Islet precursor cell (in vitro differentiated cells): Measurements from ENCODE around the gene MYCN.

ENCODE experiments used
- DNase-seq: peaks from one replicate; pipeline ENCODE4 v3.0.0-alpha.2; 2018

The MYCN gene

DNA sequence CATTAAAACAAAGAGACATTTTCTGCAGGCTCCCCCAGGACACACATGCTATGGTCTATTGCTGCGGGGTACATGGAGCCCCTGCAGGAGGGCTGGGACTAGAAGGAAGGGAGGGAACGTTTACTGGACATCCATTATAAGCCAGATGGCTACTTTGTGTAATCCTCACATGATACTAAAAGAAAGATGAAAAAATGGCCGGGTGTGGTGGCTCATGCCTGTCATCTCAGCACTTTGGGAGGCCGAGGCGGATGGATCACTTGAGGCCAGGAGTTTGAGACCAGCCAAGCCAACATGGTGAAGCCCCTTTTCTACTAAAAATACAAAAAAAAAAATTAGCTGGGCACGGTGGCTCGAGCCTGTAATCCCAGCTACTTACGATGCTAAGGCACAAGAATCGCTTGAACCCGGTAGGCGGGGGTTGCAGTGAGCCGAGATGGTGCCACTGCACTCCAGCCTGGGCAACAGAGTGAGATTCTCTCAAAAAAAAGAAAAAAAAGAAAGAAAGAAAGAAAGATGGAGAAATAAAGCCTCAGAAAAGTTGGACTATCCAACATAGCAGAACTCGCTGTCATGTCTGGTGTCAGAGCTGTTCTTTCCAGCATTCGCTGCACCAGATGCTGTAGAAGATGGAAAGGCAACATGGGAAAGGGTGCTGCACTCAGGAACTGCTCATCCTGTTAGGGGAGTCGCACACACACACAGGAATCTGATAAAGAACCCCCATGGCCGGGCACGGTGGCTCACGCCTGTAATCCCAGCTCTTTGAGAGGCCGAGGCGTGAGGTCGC, 7.8 kb upstream of the MYCN start:
- no peak for DNase-seq

DNA sequence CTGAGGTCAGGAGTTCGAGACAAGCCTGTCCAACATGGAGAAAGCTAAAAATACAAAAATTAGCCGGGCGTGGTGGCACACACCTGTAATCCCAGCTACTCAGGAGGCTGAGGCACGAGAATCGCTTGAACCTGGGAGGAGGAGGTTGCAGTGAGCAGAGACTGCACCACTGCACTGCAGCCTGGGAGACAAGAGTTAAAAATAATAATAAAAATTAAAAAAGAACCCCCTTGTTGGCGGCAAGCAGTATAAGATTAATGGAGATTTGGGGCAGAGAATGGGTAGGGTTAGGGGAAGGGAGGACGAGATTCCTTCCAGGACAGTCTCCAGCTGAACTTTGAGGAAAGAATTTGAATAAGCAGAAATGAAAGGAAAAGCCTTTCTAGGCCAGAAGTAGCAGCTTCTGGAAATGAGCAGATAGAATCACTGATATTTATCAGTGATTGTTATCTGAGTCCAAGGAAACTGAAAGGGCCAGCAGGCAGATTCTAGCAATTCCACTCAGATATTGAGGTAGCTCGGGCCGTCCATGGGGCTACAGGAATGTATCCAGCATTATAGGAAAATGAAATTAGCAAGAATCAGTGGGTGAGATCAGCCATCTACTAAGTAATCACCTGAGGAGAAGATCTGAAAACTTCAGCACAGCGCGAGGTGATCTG, 7.0 kb upstream of the MYCN start:
- DNase-seq, result no peak

DNA sequence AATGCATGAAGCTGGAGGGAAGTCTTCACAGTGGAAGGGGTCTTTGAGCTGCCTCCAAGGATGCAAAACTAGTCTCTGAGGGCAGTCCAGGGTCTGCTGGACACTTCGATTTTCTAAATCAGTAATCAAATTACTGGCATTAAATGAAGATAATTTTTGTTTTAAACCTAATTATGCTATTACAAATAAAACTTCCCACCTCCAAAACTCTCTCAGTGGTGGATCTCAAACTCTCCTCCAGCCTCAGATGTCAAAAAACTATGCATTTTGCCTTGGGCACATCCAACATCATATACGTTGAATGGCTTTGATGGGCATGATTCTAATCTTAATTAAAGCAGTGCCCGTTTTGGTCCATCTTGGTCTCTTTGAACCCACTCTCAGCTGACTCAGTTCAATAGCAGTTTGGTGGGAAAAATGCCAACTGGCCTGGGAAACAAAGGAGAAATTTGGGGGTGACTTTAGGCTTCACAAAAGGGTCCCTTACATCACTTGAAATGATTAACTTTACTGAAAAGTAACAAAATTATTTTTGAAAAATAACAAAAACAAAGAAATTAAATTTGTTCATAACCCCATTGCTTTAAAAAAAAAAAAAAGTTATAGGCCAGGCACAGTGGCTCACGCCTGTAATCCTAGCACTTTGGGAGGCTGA, 5.9 kb upstream of the MYCN start:
- DNase-seq, result no peak

DNA sequence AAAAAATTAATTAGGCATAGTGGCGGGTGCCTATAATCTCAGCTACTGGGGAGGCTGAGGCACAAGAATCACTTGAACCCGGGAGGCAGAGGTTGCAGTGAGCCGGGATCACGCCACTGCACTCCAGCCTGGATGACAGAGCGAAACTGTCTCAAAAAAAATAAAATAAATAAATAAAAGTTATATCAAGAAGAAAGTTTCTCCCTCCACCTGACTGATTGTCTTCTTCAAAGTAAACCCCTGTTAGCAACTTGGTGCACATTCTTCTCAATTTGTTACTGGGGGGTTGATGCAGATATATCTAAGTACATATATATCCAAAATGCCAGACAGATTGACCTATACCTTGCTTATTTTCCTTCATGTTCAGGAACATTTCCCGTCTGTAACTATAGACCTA, 5.2 kb upstream of the MYCN start:
- DNase-seq, result no peak

DNA sequence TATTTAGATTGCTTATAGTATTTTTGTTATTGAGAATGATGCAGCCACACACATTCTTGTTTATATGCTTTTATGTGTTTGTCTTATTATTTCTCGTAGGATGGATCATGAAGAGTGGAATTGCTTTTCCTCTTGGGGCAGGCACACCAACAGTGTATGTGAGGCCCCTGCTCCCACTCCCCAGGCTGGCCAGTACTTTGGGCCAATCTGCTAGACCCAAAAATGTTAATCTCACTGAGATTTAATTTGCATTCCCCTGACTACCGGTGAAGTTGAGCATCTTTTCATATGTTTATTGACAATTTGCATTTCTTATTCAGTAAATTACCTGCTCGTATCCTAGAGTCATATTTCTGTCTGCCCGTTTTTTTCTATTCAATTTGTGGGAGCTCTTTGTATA, 4.7 kb upstream of the MYCN start:
- DNase-seq, result no peak

DNA sequence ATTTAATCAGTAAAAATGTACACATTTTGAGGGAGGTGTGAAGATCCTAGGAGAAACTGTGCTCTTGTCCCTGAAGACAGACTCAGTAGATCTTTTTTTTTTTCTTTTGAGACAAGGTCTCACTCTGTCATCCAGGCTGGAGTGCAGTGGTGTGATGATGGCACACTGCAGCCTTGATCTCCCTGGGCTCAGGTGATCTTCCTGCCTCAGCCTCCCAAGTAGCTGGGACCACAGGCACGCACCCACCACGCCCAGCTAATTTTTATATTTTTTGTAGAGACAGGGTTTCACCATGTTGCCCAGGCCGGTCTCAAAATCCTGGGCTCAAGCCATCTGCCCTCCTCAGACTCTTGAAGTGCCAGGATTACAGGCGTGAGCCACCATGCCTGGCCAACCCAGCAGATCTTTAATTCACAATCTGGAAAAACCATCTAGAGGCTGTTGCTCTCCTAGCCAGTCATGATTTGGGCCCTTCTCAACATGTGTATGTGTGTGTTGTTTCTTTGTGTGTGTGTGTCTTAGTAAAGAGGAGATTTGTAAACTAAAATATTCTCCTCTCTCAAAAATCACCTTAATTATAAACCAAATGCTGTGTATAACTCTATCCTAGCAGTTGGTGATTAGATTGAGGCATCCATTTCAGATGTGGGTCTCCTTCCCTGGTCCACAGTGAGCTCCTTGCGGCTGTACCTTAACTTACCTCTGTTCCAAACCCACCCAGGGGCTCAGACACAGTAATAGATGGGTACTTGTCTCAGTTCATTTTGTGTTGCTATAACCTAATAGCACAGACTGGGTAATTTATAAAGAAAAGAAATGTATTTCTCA, 3.9 kb upstream of the MYCN start:
- no peak for DNase-seq

DNA sequence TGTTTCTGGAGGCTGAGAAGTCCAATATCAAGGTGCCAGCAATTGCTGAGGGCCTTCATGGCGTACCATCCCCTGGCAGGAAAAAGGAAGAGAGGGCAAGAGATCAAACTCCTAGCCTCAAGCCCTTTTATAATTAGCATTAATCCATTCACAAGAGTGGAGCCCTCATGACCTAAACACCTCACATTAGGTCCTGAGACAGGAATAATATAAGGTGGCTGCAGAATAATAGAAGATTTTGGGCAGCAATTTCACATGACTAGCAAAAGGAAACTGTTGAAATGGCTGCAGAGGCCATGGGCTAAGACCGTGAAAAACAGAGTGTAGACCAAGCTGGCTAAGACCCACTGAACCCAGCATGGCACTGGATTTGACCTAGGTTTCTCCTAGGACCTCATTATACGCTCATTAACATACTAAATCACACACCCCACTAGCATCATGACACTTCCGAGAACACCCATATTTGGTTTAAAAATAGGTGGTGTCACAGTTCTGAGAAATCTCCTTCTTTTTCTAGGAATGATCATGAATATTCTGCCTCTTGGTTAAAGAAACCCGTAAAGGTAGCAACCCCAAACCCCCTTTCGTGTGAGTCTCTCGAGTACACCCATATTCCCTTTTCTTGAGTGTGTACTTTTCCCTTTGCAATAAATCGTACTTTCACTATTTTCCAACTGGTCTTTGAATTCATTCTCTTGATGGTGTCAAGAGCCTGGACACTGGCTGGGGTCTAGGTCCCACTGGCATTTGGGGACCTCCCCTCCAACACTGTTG, 3.1 kb upstream of the MYCN start:
- no peak for DNase-seq

DNA sequence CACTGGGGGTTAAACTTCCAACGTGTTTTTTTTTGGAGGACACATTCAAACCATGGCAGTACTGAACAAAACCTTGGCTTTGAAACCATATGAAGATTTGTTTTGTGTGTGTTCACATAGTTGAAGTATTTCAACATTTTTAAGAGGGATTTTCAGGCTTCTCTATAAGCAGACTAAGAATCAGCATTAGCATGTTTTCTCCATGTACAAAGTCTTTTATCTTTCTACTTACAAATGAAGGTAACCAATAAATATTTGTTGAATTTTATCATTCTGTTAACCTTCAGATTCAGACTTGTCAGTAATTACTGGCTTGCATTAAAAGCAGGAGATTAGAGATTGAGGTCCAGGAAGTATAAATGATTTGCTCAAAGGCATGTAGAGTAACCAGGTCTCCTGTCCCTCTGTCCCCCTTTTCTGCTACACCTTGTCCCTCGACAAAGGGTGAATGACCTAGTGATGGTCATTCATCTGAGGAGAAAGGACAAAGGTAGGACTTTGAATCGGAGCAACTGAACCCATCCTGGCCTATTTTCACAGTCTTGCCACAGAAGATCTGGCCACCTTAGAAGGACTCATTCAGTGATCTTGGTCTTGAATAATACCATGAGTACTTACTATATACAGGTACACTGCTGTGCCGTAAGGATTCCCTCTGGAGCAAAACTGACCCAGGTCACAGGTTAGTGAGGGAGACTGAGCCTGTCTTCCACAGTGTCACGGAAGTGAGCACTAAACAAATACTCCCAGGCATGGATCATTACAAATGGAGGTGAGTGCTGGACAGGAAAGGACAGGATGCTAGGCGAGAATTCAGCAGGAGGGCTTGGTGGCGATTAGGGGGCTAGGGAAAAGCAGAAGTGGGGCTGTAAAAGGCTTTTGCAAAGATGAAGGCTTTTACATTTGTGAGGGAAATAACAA, 2.2 kb upstream of the MYCN start:
- DNase-seq, result no peak

DNA sequence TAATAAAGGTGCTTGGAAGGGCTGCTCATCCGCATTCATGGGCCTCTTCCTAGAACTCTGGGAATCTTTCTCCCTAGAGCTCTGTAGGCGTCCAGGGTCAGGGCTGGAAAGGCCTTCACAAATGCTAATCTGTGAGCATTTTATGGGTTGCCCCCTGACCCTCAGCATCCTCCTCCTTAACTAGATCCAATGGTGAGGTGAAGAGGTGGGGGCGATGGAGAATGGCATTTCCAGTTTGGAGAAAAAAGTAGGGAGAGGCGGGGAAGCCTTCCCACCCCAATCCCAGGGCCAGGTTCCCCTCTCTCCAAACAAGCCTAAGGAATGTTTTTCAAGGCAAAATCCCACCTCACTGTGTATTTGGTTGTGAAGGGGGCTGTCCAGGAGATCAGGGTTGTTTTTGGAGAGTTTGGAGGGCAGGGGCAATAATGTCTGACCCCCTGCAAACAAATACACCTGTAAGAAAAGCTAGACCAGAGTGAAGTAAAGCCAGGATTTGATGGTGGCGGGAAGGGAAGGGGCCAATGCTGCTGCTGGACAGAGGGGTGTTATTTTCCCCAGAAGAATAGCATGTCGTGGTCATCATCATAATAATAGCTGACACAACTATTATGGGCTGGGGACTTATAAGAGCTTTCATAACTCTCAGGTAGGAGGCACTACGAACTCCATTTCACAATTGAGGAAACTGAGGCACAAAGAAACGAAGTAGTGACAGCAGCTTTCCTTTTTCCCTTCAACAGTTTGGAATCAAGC, 1.4 kb upstream of the MYCN start:
- no peak for DNase-seq

DNA sequence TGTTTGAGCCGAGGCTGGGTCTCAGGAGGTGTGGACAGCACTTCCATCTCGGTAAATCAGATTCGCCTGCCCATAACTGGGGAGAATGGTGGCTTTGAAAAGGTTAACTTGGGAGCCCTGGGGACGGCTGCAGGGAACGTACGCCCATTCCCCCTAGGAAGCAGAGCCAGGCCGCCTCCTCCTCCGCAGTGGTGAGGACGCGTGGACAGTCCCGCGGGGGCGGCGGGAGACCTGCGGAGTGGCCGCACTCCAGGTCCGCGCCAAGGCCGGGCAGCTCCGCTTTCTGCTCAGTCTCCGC, 845 bp upstream of the MYCN start:
- DNase-seq, result no peak

DNA sequence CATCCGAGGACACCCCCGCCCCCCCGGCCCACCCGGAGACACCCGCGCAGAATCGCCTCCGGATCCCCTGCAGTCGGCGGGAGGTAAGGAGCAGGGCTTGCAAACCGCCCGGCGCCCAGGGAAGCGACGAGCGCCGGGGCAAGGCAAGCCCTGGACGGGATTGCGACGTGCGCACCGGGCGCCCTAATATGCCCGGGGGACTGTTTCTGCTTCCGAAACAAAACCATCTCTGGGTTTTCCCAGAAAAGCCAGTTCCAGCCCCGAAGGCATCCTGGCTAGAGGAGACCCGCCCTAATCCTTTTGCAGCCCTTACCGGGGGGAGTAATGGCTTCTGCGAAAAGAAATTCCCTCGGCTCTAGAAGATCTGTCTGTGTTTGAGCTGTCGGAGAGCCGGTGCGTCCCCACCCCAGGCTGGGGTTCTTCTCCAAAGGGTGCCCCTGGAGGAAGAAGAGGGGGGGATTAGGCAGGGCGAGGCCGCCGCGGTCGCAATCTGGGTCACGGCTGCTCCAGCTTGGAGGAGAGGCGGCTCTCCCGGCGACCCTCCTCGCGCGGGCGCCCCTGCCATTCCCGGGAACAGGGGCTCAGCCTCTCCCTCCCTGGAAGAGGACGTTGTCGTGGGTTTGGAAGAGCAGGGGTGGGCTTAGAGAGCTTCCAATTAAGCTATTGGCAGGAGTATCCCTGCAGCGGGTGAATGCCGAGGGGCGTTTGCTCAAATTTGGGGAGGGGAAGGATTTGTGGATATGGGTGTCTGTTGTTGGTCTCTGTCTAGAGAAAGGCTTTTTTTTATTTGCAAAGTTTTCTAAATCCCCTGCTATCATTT, 521 bp downstream of the MYCN start:
- DNase-seq, result no peak

DNA sequence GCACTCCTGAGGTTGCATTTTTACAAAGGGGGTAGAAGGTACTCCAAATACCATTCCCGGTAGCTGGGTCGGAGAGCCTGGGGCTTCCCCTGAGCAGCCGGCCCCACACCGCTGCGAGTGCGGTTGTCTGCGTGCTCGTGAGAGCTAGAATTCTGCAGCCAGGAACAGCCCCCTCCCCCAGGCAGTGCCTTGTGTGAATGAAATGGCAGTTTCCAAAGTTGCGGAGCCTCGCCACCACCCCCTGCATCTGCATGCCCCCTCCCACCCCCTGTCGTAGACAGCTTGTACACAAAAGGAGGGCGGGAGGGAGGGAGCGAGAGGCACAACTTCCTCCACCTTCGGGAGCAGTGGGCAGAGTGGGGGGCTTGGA, 1.1 kb downstream of the MYCN start:
- peak; percentile 92 for DNase-seq

DNA sequence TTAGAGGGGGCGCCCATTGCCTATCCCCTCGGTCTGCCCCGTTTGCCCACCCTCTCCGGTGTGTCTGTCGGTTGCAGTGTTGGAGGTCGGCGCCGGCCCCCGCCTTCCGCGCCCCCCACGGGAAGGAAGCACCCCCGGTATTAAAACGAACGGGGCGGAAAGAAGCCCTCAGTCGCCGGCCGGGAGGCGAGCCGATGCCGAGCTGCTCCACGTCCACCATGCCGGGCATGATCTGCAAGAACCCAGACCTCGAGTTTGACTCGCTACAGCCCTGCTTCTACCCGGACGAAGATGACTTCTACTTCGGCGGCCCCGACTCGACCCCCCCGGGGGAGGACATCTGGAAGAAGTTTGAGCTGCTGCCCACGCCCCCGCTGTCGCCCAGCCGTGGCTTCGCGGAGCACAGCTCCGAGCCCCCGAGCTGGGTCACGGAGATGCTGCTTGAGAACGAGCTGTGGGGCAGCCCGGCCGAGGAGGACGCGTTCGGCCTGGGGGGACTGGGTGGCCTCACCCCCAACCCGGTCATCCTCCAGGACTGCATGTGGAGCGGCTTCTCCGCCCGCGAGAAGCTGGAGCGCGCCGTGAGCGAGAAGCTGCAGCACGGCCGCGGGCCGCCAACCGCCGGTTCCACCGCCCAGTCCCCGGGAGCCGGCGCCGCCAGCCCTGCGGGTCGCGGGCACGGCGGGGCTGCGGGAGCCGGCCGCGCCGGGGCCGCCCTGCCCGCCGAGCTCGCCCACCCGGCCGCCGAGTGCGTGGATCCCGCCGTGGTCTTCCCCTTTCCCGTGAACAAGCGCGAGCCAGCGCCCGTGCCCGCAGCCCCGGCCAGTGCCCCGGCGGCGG, 1.7 kb downstream of the MYCN start:
- DNase-seq, result peak; percentile 77

DNA sequence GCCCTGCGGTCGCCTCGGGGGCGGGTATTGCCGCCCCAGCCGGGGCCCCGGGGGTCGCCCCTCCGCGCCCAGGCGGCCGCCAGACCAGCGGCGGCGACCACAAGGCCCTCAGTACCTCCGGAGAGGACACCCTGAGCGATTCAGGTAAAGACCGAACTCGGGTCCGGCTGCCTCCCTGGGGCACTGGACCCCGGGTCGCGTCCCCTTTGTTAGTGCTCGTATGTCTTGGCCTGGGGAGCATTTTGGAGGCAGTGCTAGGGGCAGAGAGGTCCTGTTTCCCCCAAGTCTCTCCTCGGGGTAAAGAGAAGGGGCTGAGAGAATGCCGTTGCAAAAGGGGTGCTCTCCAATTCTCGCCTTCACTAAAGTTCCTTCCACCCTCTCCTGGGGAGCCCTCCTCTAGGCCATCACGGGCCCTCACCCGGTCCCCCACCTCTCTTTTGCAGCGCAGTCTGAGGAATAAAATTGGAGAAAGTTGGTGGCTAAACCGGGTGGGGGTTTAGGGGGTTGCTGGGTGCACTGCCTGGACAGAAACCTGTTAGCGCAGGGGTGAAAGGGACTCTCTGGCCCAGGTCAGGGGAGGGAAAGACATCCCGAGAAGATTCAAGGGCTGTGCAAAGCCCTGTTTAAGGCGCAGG, 2.5 kb downstream of the MYCN start:
- DNase-seq, result no peak

DNA sequence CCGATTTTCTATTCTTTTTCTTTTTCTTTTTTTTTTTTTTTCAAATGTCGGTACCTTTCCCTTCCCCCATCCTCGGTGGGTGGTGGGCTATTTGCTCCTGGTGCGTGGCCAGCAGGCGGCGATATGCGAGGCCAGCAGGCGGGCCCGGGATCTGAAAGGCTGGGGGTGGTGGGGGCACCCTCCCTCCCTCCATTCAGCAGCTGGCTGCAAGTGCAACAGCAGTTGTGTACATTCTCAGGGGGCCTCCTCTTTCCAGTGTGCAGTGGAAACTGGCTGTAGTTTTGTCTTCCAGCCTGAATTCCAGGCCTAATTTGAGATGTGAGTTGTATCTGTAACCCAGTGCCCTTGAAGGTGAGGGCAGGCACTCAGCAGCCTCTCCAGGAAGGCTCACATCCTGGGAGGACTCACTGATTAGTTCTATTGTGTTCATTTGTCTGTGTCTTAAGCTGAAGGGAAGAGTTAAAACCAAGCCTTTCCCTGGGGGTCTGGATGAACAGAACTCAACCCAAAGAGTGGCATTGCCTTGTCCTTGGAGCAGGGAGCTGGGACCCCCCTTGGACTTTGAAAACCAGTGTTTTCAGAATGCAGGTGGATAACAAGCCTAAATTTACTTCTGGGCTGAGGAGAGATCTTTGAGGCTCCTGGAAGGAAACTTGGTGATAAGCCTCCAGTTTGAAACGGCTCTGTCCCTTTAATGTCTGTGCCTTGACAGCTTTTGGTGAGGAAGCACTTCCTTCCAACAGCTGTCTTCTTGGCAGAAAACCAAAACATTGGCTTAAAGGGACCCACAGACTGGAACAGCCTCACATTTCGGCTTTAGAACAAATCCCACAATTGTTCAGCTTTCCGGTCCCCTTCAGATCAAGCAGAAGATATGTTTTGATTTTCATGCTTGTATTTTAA, 3.3 kb downstream of the MYCN start:
- DNase-seq, result peak; percentile 85

DNA sequence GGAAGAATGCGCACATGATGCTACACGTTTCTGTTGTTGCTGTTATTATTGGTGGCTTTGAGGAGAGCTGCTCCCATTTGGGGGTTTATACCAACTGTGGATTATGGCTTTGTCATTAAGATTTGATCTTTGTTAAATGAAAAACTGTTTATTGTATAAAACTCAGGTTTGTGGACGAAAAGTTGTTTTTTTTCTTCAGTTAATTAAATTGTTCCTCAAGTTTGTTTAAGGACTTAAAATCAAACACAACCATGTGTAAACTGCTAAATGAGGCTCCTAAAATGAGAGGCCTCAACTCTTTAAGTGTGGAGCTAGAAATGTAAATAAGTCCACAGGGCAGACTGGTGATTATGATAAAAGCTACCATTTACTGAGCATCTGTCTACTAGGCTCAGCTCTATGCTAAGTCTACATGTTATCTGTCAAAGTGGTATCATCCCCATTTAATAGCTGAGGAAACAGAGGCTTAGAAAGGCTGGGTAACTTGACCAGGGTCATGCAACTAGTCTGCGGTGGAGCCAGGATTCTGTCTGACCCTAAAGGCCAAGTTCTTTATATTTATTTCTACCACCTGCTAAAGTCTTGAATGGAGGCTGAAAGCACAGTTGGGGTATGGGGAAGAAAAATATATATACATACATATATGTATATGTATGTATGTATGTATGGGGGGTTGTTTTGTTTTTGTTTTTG, 4.1 kb downstream of the MYCN start:
- no peak for DNase-seq
